OCI-LY3 (cell line): ENCODE data around the gene KIDINS220.

Source experiments
- CTCF ChIP-seq: fragments of 200-600, 300-600 bp; sonication (generic); IDR thresholded peaks from 2 replicates; pipeline ENCODE4 v1.5.1; 2014; ENCODE audit warnings: antibody characterized with exemption, low read length, low read depth
- EZH2phosphoT487 ChIP-seq: fragments of 200-600 bp; shearing (Covaris generic); IDR thresholded peaks from 2 replicates; pipeline ENCODE4 v1.6.1; 2018; ENCODE audit warnings: antibody characterized with exemption, mixed run types, low read depth

- TF ChIP-seq CTCF, result no peak
- TF ChIP-seq EZH2phosphoT487, result no peak
These were observed 135.6 kb downstream of the KIDINS220 start for GRCh38 chr2:8701681-8702379.
